Mesendoderm (in vitro differentiated cells): ENCODE results near the gene EVI2B.

ENCODE experiments used
- DNase-seq: peaks from one replicate; pipeline ENCODE4 v3.0.0; 2013
- H2AK5ac ChIP-seq: 2 replicates; pipeline ENCODE4 v1.6.1; 2013; ENCODE audit warnings: low read length, inconsistent platforms
- H2BK120ac ChIP-seq: 2 replicates; pipeline ENCODE4 v1.6.1; 2013; ENCODE audit warnings: low read depth, mild to moderate bottlenecking, low read length, moderate library complexity, mixed read lengths
- H2BK15ac ChIP-seq: replicated peaks from 2 replicates; pipeline ENCODE4 v1.6.1; 2013; ENCODE audit warnings: low read depth, mild to moderate bottlenecking, moderate library complexity
- H2BK5ac ChIP-seq: 2 replicates; pipeline ENCODE4 v1.6.1; 2013; ENCODE audit warnings: low read length, inconsistent platforms
- H3K18ac ChIP-seq: 2 replicates; pipeline ENCODE4 v1.6.1; 2013; ENCODE audit warnings: mild to moderate bottlenecking, low read length, mixed read lengths
- H3K23ac ChIP-seq: one replicate; pipeline ENCODE4 v1.6.1; 2013; ENCODE audit warnings: low read length
- H3K27ac ChIP-seq: 2 replicates; pipeline ENCODE4 v1.5.1; 2013; ENCODE audit warnings: low read depth, mild to moderate bottlenecking, inconsistent platforms, low read length, moderate library complexity
- H3K27me3 ChIP-seq: 2 replicates; pipeline ENCODE4 v1.6.1; 2013; ENCODE audit warnings: low read length, control low read depth, mild to moderate bottlenecking, inconsistent platforms; ENCODE audit not compliant: insufficient read depth, poor library complexity
- H3K36me3 ChIP-seq: 2 replicates; pipeline ENCODE4 v1.6.1; 2013; ENCODE audit warnings: low read length, inconsistent platforms; ENCODE audit not compliant: control insufficient read depth, insufficient read depth
- H3K4ac ChIP-seq: one replicate; pipeline ENCODE4 v1.6.1; 2013; ENCODE audit warnings: low read depth, mild to moderate bottlenecking, low read length, moderate library complexity
- H3K4me1 ChIP-seq: 2 replicates; pipeline ENCODE4 v1.6.1; 2013; ENCODE audit warnings: low read depth, low read length, inconsistent platforms; ENCODE audit not compliant: control insufficient read depth
- H3K4me2 ChIP-seq: 2 replicates; pipeline ENCODE4 v1.6.1; 2013; ENCODE audit warnings: low read length
- H3K4me3 ChIP-seq: 2 replicates; pipeline ENCODE4 v1.5.1; 2013; ENCODE audit warnings: mild to moderate bottlenecking, low read length
- H3K56ac ChIP-seq: one replicate; pipeline ENCODE4 v1.6.1; 2013; ENCODE audit warnings: low read length
- H3K79me1 ChIP-seq: 2 replicates; pipeline ENCODE4 v1.6.1; 2013; ENCODE audit warnings: low read length, inconsistent platforms
- H3K79me2 ChIP-seq: 2 replicates; pipeline ENCODE4 v1.6.1; 2013; ENCODE audit warnings: mild to moderate bottlenecking, low read length; ENCODE audit not compliant: control insufficient read depth, insufficient read depth
- H3K9ac ChIP-seq: 2 replicates; pipeline ENCODE4 v1.6.1; 2013; ENCODE audit warnings: low read length, inconsistent platforms
- H4K5ac ChIP-seq: one replicate; pipeline ENCODE4 v1.6.1; 2013; ENCODE audit warnings: low read length
- H4K8ac ChIP-seq: one replicate; pipeline ENCODE4 v1.6.1; 2013; ENCODE audit warnings: low read depth, mild to moderate bottlenecking, control low read depth, low read length, moderate library complexity
- WGBS: extraction: QIAGEN DNeasy Blood & Tissue Kit; methylation state at CpG from one replicate; pipeline ENCODE4 v1.1.7; 2013; ENCODE audit warnings: low lambda C conversion rate, missing lambda C conversion rate; ENCODE audit not compliant: insufficient coverage; ENCODE audit errors: extremely low coverage; 5-methylcytosine and 5-hydroxymethylcytosine counted together

EVI2B gene

DNA sequence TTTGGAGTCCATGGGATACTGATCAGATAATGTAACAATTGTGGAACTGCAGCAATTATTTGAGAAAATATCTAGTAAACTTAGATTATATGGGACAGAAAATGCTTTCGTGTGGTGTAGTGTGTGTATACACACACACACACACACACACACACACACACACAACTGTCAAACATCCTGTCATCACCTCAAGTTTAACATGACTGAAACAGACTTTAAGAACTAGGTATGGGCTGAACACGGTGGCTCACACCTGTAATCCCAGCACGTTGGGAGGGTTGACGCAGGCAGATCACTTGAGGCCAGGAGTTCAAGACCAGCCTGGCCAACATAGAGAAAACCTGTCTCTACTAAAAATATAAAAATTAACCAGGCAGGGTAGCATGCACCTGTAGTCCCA lies 8.1 kb upstream of the EVI2B start:
- Histone ChIP-seq H3K27me3 (no peaks in the 10 kb centered on the region), H3K23ac (no peak overlapping the region), H4K5ac (no peak overlapping the region), H3K4me2 (no peak overlapping the region), H3K4ac (no peak overlapping the region), H3K56ac (no peak overlapping the region), H3K79me2 (no peaks in the 10 kb centered on the region), H3K27ac (no peak overlapping the region), H3K36me3 (no peaks in the 10 kb centered on the region), H3K4me1 (no peaks in the 10 kb centered on the region), H3K18ac (no peak overlapping the region), H3K9ac (no peak overlapping the region), H2BK5ac (no peak overlapping the region), H2BK120ac (no peak overlapping the region), H3K79me1 (no peaks in the 10 kb centered on the region), H3K4me3 (no peak overlapping the region), H4K8ac (no peak overlapping the region), H2BK15ac (no peak overlapping the region), H2AK5ac (no peak overlapping the region)
- no CpG with 5 or more reads among the region's 4 CpGs for WGBS
- DNase-seq = no peak

DNA sequence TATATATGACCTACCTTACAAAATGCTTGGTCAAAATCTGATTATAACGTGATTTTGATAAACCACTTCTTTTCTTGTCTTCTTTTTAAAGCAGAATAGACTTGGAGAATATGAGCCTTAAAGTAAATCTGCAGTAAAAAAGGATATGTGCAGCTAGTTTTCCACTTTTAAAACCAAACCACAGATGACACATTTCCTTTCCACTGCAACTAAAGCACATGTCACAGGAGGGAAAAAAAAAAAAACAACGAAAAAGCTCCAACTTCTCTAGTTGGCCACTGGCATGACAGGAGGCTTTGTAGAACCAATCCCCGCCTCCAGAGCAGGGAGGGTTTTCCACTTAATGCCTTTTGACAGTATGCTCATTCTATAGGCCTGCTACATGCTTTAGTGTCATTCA lies 7.6 kb upstream of the EVI2B start, which contains the start of gene EVI2A:
Gene EVI2A (minus strand): TSS at position 142 of the 400 bp plus-strand sequence. CDS start 2,609 bp downstream, outside the sequence.
- Histone ChIP-seq H3K4me3 (no peak within 1 kb of the TSS), H3K4me2 (no peak within 1 kb of the TSS), H3K36me3 (no peaks in the 10 kb centered on the region), H3K9ac (no peak within 1 kb of the TSS), H2BK120ac (no peak within 1 kb of the TSS), H3K27me3 (no peaks in the 10 kb centered on the region), H4K8ac (no peak within 1 kb of the TSS), H3K4me1 (no peaks in the 10 kb centered on the region), H3K79me2 (no peaks in the 10 kb centered on the region), H2BK15ac (no peak within 1 kb of the TSS), H3K79me1 (no peaks in the 10 kb centered on the region), H2AK5ac (no peak within 1 kb of the TSS), H3K27ac (no peak within 1 kb of the TSS), H2BK5ac (no peak within 1 kb of the TSS), H3K23ac (no peak within 1 kb of the TSS), H4K5ac (no peak within 1 kb of the TSS), H3K56ac (no peak within 1 kb of the TSS), H3K18ac (no peak within 1 kb of the TSS), H3K4ac (no peak within 1 kb of the TSS)
- WGBS = no CpG with 5 or more reads among the region's 3 CpGs
- DNase-seq = peak; percentile 7

DNA sequence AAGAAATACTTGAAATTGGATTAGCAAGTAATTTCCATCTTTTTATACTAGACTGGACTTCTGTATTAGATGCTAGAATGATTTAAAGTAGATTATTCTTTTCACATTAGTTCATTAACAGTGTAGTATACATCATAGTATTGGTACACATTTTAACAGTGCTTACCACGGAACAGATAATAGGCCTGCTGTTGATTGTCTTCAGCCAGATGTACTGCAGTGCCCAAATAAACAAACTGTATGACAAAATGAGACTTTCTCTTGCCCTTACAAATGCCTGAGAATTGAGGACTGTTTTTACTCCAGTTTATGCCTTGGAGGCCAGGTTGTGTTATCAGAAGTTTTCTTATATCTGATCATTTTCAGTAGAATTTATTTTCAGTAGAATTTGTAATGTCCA lies 6.9 kb upstream of the EVI2B start:
- no peaks in the 10 kb centered on the region for H3K79me2 ChIP-seq
- H3K79me1 ChIP-seq = no peaks in the 10 kb centered on the region
- no peak overlapping the region for H3K56ac ChIP-seq
- no peak overlapping the region for H2AK5ac ChIP-seq
- no peak overlapping the region for H3K27ac ChIP-seq
- H3K36me3 ChIP-seq = no peaks in the 10 kb centered on the region
- H3K9ac ChIP-seq = no peak overlapping the region
- no peak overlapping the region for H2BK15ac ChIP-seq
- H3K18ac ChIP-seq = no peak overlapping the region
- no peak overlapping the region for H4K8ac ChIP-seq
- no peak overlapping the region for H3K4ac ChIP-seq
- H3K4me1 ChIP-seq = no peaks in the 10 kb centered on the region
- no peak overlapping the region for H3K4me2 ChIP-seq
- H3K4me3 ChIP-seq = no peak overlapping the region
- no CpG with 5 or more reads among the region's 1 CpG for WGBS
- no peaks in the 10 kb centered on the region for H3K27me3 ChIP-seq
- DNase-seq = no peak
- no peak overlapping the region for H3K23ac ChIP-seq
- H2BK5ac ChIP-seq = no peak overlapping the region
- H4K5ac ChIP-seq = no peak overlapping the region
- H2BK120ac ChIP-seq = no peak overlapping the region

DNA sequence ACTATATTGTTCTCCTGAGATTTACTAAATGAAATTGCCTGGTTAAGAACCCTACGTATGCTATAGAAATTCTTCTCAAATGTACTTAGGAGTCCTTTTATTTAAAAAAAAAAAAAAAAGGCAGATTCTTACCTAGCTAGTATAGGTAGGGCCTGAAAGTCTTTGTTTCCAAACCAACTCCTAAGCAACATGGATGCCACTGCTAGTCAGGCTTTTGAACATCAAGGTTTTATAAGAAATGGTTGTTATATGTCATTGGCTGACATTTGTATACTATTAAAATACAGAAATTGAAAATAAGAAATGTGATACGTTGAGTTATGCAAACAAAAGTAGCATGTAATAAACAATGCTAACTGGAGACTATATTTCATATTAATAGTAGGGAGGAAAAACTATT lies 6.4 kb upstream of the EVI2B start:
- Histone ChIP-seq H2AK5ac (no peak overlapping the region), H3K27ac (no peak overlapping the region), H3K79me2 (no peaks in the 10 kb centered on the region), H3K9ac (no peak overlapping the region), H3K27me3 (no peaks in the 10 kb centered on the region), H3K23ac (no peak overlapping the region), H3K18ac (no peak overlapping the region), H3K4ac (no peak overlapping the region), H3K36me3 (no peaks in the 10 kb centered on the region), H3K4me2 (no peak overlapping the region), H2BK120ac (no peak overlapping the region), H4K8ac (no peak overlapping the region), H3K79me1 (no peaks in the 10 kb centered on the region), H3K4me3 (no peak overlapping the region), H2BK5ac (no peak overlapping the region), H4K5ac (no peak overlapping the region), H3K4me1 (no peaks in the 10 kb centered on the region), H3K56ac (no peak overlapping the region), H2BK15ac (no peak overlapping the region)
- no peak for DNase-seq
- 100% methylated on average over 1 of the region's 2 CpGs for WGBS

DNA sequence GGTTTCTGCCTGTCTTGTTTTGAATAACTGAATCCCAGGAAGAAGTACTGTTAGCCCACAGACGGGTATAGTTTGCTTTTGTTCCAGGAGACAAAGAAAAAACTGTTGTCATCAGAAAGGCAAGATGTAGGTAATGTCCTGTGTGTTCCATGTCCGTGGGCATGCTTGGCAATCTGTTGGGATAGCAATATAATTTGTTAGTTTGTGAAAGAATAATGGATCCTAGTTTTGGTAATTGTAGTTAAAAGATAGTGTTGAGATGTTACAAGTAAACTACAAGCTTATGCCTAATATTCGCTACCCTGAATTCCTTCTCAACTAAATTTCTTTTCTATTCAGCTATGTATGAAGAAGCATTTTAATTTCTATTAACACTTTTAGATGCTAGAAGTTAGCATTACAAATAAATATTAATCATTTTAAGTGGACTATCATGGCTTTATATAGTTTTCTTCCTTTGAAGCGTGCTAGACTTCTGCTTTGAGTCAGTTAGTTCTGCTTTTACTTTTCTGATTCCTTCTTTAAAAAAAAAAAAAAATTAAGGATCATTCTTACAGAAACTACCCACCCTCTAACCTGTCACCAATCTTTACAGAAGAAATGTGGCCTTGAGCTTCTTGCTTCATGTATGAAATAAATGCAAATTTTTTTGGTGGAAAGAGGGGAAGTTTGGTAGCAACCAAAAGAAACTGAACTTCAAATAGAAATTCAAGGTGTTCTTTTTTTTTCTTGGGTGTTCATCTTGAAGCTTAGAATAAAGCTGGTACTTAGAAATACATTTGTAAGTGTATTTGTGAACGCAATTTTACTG lies 5.2 kb upstream of the EVI2B start:
- Histone ChIP-seq H2BK5ac (no peak overlapping the region), H3K18ac (no peak overlapping the region), H4K8ac (no peak overlapping the region), H3K4me2 (no peak overlapping the region), H3K79me1 (no peaks in the 10 kb centered on the region), H3K79me2 (no peaks in the 10 kb centered on the region), H3K9ac (no peak overlapping the region), H3K56ac (no peak overlapping the region), H3K27ac (no peak overlapping the region), H2BK120ac (no peak overlapping the region), H2BK15ac (no peak overlapping the region), H3K23ac (no peak overlapping the region), H3K27me3 (no peaks in the 10 kb centered on the region), H4K5ac (no peak overlapping the region), H3K4me1 (no peaks in the 10 kb centered on the region), H2AK5ac (no peak overlapping the region), H3K4ac (no peak overlapping the region), H3K36me3 (no peaks in the 10 kb centered on the region), H3K4me3 (no peak overlapping the region)
- no peak for DNase-seq
- no CpG with 5 or more reads among the region's 5 CpGs for WGBS
